ENCODE data around the gene HOMER3. TPM values are rescaled to one million over a fixed set of nuclear protein-coding genes. Genes with fewer than 3 reads are reported as not detected.

Gene HOMER3
- total and polyA plus RNA-seq, 2 of the 13 experiments (the other 11 are each of a cell fraction or from before 2014, with no cell fraction given), result 21.3 to 27.3 TPM

GRCh38 chr19:18967358-18968146 lies 26.5 kb upstream of the HOMER3 start (continued):
- TF ChIP-seq PRDM10 (CRISPR knock-in tag; IDR thresholded peaks at IDR 0.05; ENCODE audit: low read depth) (peak; percentile 39; the same call in 1 of the 2 replicates), ZNF263 (CRISPR knock-in tag; IDR thresholded peaks at IDR 0.05) (peak; percentile 85), ZNF674 (CRISPR knock-in tag; IDR thresholded peaks at IDR 0.05; ENCODE audit: low read depth) (no peak), RFXANK (CRISPR knock-in tag; IDR thresholded peaks at IDR 0.05) (no peak), RORA (CRISPR knock-in tag; IDR thresholded peaks at IDR 0.05) (no peak), SIX1 (CRISPR knock-in tag; IDR thresholded peaks at IDR 0.05; ENCODE audit: borderline replicate concordance) (no peak), MXD1 (CRISPR knock-in tag; IDR thresholded peaks at IDR 0.05) (no peak), RNF2 (conservative IDR thresholded peaks at IDR 0.05; ENCODE audit: low read depth) (no peak), FOXM1 (CRISPR knock-in tag; IDR thresholded peaks at IDR 0.05) (no peak), HNF4G (IDR thresholded peaks at IDR 0.05; ENCODE audit: borderline replicate concordance, low read depth, low read length) (no peak), HNF4G (CRISPR knock-in tag; IDR thresholded peaks at IDR 0.05; ENCODE audit: borderline replicate concordance, low read depth) (no peak), ZFYVE20 (CRISPR knock-in tag; IDR thresholded peaks at IDR 0.05; ENCODE audit: borderline replicate concordance, low read depth) (no peak), ZMYM2 (CRISPR knock-in tag; IDR thresholded peaks at IDR 0.05) (0 out of 2 replicates have a peak, but pooled peaks have one; percentile 5), ZNF180 (CRISPR knock-in tag; IDR thresholded peaks at IDR 0.05; ENCODE audit: borderline replicate concordance, low read depth) (no peak), PTBP1 (IDR thresholded peaks at IDR 0.05; ENCODE audit: low read depth, low read length, poor library complexity, severe bottlenecking) (no peak), ZNF777 (CRISPR knock-in tag; IDR thresholded peaks at IDR 0.05) (0 out of 2 replicates have a peak, but pooled peaks have one; percentile 16), ZNF431 (CRISPR knock-in tag; IDR thresholded peaks at IDR 0.05; ENCODE audit: borderline replicate concordance, low read depth) (no peak), HNF4A (CRISPR knock-in tag; IDR thresholded peaks at IDR 0.05) (no peak), GTF2F1 (IDR thresholded peaks at IDR 0.05; ENCODE audit: low read length) (no peak), ZNF205 (CRISPR knock-in tag; IDR thresholded peaks at IDR 0.05) (no peak)
- TF ChIP-seq, protein P1, sequence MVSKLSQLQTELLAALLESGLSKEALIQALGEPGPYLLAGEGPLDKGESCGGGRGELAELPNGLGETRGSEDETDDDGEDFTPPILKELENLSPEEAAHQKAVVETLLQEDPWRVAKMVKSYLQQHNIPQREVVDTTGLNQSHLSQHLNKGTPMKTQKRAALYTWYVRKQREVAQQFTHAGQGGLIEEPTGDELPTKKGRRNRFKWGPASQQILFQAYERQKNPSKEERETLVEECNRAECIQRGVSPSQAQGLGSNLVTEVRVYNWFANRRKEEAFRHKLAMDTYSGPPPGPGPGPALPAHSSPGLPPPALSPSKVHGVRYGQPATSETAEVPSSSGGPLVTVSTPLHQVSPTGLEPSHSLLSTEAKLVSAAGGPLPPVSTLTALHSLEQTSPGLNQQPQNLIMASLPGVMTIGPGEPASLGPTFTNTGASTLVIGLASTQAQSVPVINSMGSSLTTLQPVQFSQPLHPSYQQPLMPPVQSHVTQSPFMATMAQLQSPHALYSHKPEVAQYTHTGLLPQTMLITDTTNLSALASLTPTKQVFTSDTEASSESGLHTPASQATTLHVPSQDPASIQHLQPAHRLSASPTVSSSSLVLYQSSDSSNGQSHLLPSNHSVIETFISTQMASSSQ (IDR thresholded peaks at IDR 0.05; ENCODE audit: low read depth), result 0 out of 2 replicates have a peak, but pooled peaks have one; percentile 17
- TF ChIP-seq, protein P1 (CRISPR knock-in tag; IDR thresholded peaks at IDR 0.05; ENCODE audit: borderline replicate concordance), result no peak
